SK-N-SH (cell line): ENCODE results near the gene SLC2A4. TPM values are rescaled to one million over a fixed set of nuclear protein-coding genes. Genes with fewer than 3 reads are reported as not detected.

Experiments used
- CTCF ChIA-PET: fragments of 300-600, 350-600 bp; formaldehyde crosslinking; extraction: SDS; loops from one replicate; lab custom pipeline; 2021; lab: Yijun Ruan, JAX
- POLR2A ChIA-PET: fragments of 350-600 bp; sonication (Branson Sonifier 250); formaldehyde crosslinking; extraction: SDS; loops from one replicate; lab custom pipeline; 2020; ENCODE audit warnings: antibody characterized with exemption, inconsistent platforms; lab: Yijun Ruan, JAX
- DNase-seq: peaks from one replicate; pipeline ENCODE4 v3.0.0; 2012
- H2AFZ ChIP-seq: fragments of 200-600 bp; sonication (generic); 2 replicates; pipeline ENCODE4 v1.8.1; 2016; ENCODE audit warnings: antibody characterized with exemption, mild to moderate bottlenecking, low read depth
- H3F3A ChIP-seq: fragments of 200-600 bp; sonication (generic); replicated peaks from 2 replicates; pipeline ENCODE3; 2016; ENCODE audit warnings: antibody characterized with exemption, mild to moderate bottlenecking; ENCODE audit not compliant: insufficient read depth
- H3K27ac ChIP-seq, 2 experiments: fragments of 200-500 bp in 1 of 2; fragments of 200-600 bp in 1 of 2; sonication (Bioruptor generic) in 1 of 2; sonication (generic), shearing (Covaris generic) in 1 of 2; 2 replicates each; pipeline versions ENCODE4 v1.5.1 to v1.6.1; 2014 to 2016; ENCODE audit warnings: low read depth in 2 of 2, inconsistent platforms in 1 of 2, low read length in 1 of 2, mild to moderate bottlenecking in 1 of 2, mixed read lengths in 1 of 2
- H3K27me3 ChIP-seq: fragments of 200-600 bp; sonication (generic), shearing (Covaris generic); 2 replicates; pipeline ENCODE4 v1.6.1; 2016; ENCODE audit warnings: mixed run types; ENCODE audit not compliant: insufficient read depth
- H3K36me3 ChIP-seq, 2 experiments: fragments of 200-500 bp in 1 of 2; fragments of 200-600 bp in 1 of 2; sonication (Bioruptor generic) in 1 of 2; sonication (generic) in 1 of 2; replicated peaks in 1 of 2; 2 replicates each; pipeline versions ENCODE3 to v1.5.1; 2014 to 2016; ENCODE audit warnings: low read length in 1 of 2, mild to moderate bottlenecking in 1 of 2; ENCODE audit not compliant: insufficient read depth in 2 of 2, control insufficient read depth in 1 of 2
- H3K4me1 ChIP-seq, 2 experiments: fragments of 200-500 bp in 1 of 2; fragments of 200-600 bp in 1 of 2; sonication (Bioruptor generic) in 1 of 2; sonication (generic), shearing (Covaris generic) in 1 of 2; 2 replicates each; pipeline versions ENCODE4 v1.5.1 to v1.6.1; 2014 to 2016; ENCODE audit warnings: low read depth in 1 of 2, low read length in 1 of 2, mixed run types in 1 of 2; ENCODE audit not compliant: insufficient read depth in 2 of 2, control insufficient read depth in 1 of 2
- H3K4me2 ChIP-seq: fragments of 200-600 bp; sonication (generic), shearing (Covaris generic); 2 replicates; pipeline ENCODE4 v1.6.1; 2017; ENCODE audit warnings: mixed run types
- H3K4me3 ChIP-seq, 2 experiments: fragments of 200-500 bp in 1 of 2; fragments of 200-600 bp in 1 of 2; sonication (Bioruptor generic) in 1 of 2; sonication (generic), shearing (Covaris generic) in 1 of 2; 2 replicates each; pipeline versions ENCODE4 v1.5.1 to v1.8.1; 2014 to 2016; ENCODE audit warnings: low read depth in 2 of 2, inconsistent platforms in 1 of 2, low read length in 1 of 2, mild to moderate bottlenecking in 1 of 2, mixed read lengths in 1 of 2, moderate library complexity in 1 of 2
- H3K79me2 ChIP-seq: fragments of 200-600 bp; sonication (generic); 2 replicates; pipeline ENCODE4 v1.8.1; 2017; ENCODE audit warnings: mild to moderate bottlenecking; ENCODE audit not compliant: insufficient read depth
- H3K9ac ChIP-seq: fragments of 200-600 bp; sonication (generic); 2 replicates; pipeline ENCODE4 v1.6.1; 2017; ENCODE audit warnings: mixed run types
- H3K9me2 ChIP-seq: fragments of 200-600 bp; sonication (generic); 2 replicates; pipeline ENCODE4 v1.6.1; 2017; ENCODE audit warnings: mixed run types
- H3K9me3 ChIP-seq: fragments of 200-600 bp; sonication (generic); 2 replicates; pipeline ENCODE4 v1.6.1; 2017; ENCODE audit warnings: mixed run types, mild to moderate bottlenecking, moderate library complexity
- H4K20me1 ChIP-seq: fragments of 200-600 bp; sonication (generic); 2 replicates; pipeline ENCODE4 v1.6.1; 2017; ENCODE audit warnings: mild to moderate bottlenecking, mixed run types; ENCODE audit not compliant: insufficient read depth
- CTCF ChIP-seq: fragments of 200-600 bp; sonication (generic); IDR thresholded peaks from 2 replicates; pipeline ENCODE4 v1.6.1; 2017; ENCODE audit warnings: antibody characterized with exemption, mild to moderate bottlenecking, moderate library complexity
- ELF1 ChIP-seq: IDR thresholded peaks from 2 replicates; pipeline ENCODE4 v1.4.0; 2012
- EP300 ChIP-seq, 2 experiments: IDR thresholded peaks; 2 replicates each; pipeline versions ENCODE4 v1.4.0 to v1.6.1; 2012; ENCODE audit warnings: borderline replicate concordance in 1 of 2, low read depth in 1 of 2, low read length in 1 of 2
- EZH2phosphoT487 ChIP-seq: fragments of 200-600 bp; sonication (generic); IDR thresholded peaks from 2 replicates; pipeline ENCODE4 v1.6.1; 2017; ENCODE audit warnings: low read depth, mixed run types, mild to moderate bottlenecking, antibody characterized with exemption, moderate library complexity, borderline replicate concordance
- FOSL2 ChIP-seq: IDR thresholded peaks from 2 replicates; pipeline ENCODE4 v1.4.0; 2012; ENCODE audit warnings: low read depth, mild to moderate bottlenecking, moderate library complexity, borderline replicate concordance
- MAX ChIP-seq: IDR thresholded peaks from 2 replicates; pipeline ENCODE4 v1.4.0; 2012; ENCODE audit warnings: low read depth
- MEF2A ChIP-seq: IDR thresholded peaks from 2 replicates; pipeline ENCODE4 v1.4.0; 2012; ENCODE audit warnings: low read depth, borderline replicate concordance
- MXI1 ChIP-seq: IDR thresholded peaks from 2 replicates; pipeline ENCODE4 v1.6.1; 2012; ENCODE audit warnings: mild to moderate bottlenecking, low read depth, low read length, improper control_type of control experiment
- NFIC ChIP-seq: IDR thresholded peaks from 2 replicates; pipeline ENCODE4 v1.4.0; 2012; ENCODE audit warnings: borderline replicate concordance
- POLR2AphosphoS5 ChIP-seq: IDR thresholded peaks from 2 replicates; pipeline ENCODE4 v1.6.1; 2012; ENCODE audit warnings: low read depth, low read length
- RAD21 ChIP-seq: IDR thresholded peaks from 2 replicates; pipeline ENCODE4 v1.6.1; 2012; ENCODE audit warnings: mild to moderate bottlenecking, low read length
- RCOR1 ChIP-seq: fragments of 150-350 bp; IDR thresholded peaks from 2 replicates; pipeline ENCODE4 v1.6.1; 2017; ENCODE audit warnings: antibody characterized with exemption, low read length
- SIN3A ChIP-seq: IDR thresholded peaks from 2 replicates; pipeline ENCODE4 v1.6.1; 2012; ENCODE audit warnings: low read depth, mild to moderate bottlenecking, low read length, moderate library complexity, borderline replicate concordance
- SMC3 ChIP-seq: IDR thresholded peaks from 2 replicates; pipeline ENCODE4 v1.6.1; 2012; ENCODE audit warnings: low read depth, low read length, improper control_type of control experiment
- TEAD4 ChIP-seq: IDR thresholded peaks from 2 replicates; pipeline ENCODE4 v1.4.0; 2012; ENCODE audit warnings: mild to moderate bottlenecking, borderline replicate concordance; ENCODE audit not compliant: insufficient read depth
- YY1 ChIP-seq: IDR thresholded peaks from 2 replicates; pipeline ENCODE4 v1.4.0; 2012; ENCODE audit warnings: low read depth, mild to moderate bottlenecking
- WGBS: methylation state at CpG from one replicate; pipeline ENCODE4 v1.1.6; 2017; ENCODE audit warnings: low lambda C conversion rate; 5-methylcytosine and 5-hydroxymethylcytosine counted together
- polyA plus RNA-seq, 3 experiments: library from polyadenylated mRNA; depleted of rRNA; stranded (reverse); fragments of >200 nt; gene quantifications; 2 replicates each; pipeline ENCODE4 v1.2.3, GENCODE V29; 2012
- TF ChIP-seq, protein P1 (sequence below): fragments of 150-350 bp; IDR thresholded peaks from 2 replicates; pipeline ENCODE4 v1.6.1; 2017; ENCODE audit warnings: antibody characterized with exemption, low read length, low read depth, borderline replicate concordance
- TF ChIP-seq, protein P2 (sequence below): IDR thresholded peaks from 2 replicates; pipeline ENCODE4 v1.6.1; 2012; ENCODE audit warnings: mild to moderate bottlenecking, low read depth, low read length, moderate library complexity

SLC2A4 gene
- polyA plus RNA-seq, 1 of the 3 experiments (the other 2 are of a cell fraction): 0.44 TPM

DNA sequence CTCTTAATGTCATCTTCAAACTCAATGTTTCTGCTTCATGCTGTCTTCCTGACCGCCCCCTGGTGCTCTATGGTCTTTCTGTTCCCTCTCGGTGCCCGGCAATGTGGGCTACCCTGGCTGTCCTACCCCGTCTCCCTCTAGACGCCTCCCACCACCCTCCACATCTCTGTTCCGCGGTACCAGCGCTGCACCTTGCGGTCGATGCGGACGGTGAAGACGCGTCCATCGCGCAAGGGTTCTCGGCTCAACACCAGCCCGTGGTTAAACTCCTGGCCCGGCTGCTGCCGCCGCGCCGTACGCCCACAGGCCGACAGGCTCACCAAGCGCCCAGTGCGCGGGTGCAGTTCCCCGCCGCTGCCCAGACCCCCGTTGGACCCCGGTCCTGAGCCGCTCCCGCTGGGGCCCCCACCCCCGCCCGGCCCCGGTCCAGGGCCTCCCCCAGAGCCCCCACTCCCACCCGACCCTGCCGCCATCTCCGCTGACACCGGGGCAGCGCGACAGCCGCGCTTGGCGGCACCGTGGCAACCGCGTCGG lies 47.4 kb downstream of the SLC2A4 start, which contains the start of gene NEURL4:
Gene NEURL4, minus strand, starts transcription at position 496 of the 534 bp plus-strand sequence. Its CDS starts 23 bp downstream, at position 473.
- Histone ChIP-seq H3K79me2 (peaks cover 17% of the 10 kb centered on the region; the same call in 1 of the 2 replicates), H3K27ac (peak within 1 kb of the TSS; percentile 79 to 92), H3K36me3 (peaks cover 2 to 25% of the 10 kb centered on the region in 2 experiments), H2AFZ (peak within 1 kb of the TSS; percentile 75), H3K9me2 (no peaks in the 10 kb centered on the region), H3K27me3 (no peaks in the 10 kb centered on the region), H3K4me3 (peak within 1 kb of the TSS; percentile 69 to 93), H3F3A (no peaks in the 10 kb centered on the region), H4K20me1 (no peaks in the 10 kb centered on the region), H3K9me3 (no peaks in the 10 kb centered on the region), H3K4me1 (peaks cover 3 to 13% of the 10 kb centered on the region in 2 experiments; a peak in 2 of 4 replicates), H3K9ac (peak within 1 kb of the TSS; percentile 65), H3K4me2 (peak within 1 kb of the TSS; percentile 86)
- CTCF ChIA-PET: interaction anchor here (0.8 to 2.3 kb wide), 8 partner anchors 16 to 283 kb away, joined by 3 to 7 read pairs (median 4); partner anchors contain the start of gene TMEM95
- TF ChIP-seq CTCF (peak; percentile 20), YY1 (peak; percentile 77), SMC3 (no peak), FOSL2 (no peak)
- no peak for DNase-seq
- WGBS: 1% methylated on average over 28 of the region's 50 CpGs
- POLR2A ChIA-PET: interaction anchor here (0.6 to 2.3 kb wide), 10 partner anchors 8 to 112 kb away, joined by 3 to 11 read pairs (median 5); partner anchors contain the start of genes ACADVL, DLG4, DVL2 and GPS2

DNA sequence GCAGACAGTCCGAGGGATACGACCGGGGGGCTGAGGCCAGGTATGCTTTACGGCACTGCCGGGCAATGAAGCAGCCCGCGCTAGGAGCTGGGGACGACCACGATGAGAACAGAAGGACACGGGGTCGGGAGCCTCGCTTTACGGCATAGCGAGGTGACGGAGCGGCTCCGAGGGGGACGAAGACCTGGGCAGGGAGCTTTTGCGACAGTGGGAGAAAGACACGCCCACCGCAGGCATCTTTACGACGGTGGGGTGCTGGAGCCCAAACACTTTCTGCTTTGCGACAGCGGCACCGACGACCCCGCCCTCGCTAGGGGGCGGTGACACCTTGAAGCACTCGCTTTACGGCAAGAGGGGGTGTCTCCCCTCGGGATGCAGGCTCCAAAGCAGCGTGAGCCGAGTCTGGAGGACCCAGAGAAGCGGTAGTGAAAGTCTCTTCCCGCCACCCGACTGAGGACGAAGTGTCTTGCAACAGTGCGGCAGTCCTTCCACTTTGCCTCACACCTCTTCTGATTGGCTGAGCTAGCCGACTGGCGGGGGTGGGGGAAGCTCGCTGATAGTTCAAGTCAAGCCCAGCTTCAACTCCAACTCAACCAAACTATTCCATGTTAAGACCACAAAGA lies 48.0 kb downstream of the SLC2A4 start:
- H3K4me1 ChIP-seq: peaks cover 3 to 13% of the 10 kb centered on the region in 2 experiments; a peak in 2 of 4 replicates
- peak; percentile 97 for DNase-seq
- POLR2A ChIA-PET: interaction anchor here (0.6 to 2.3 kb wide), 15 partner anchors 9 to 358 kb away, joined by 3 to 11 read pairs (median 4); partner anchors contain the start of genes ACADVL, DLG4, DVL2 and GPS2
- H3K79me2 ChIP-seq: peaks cover 17% of the 10 kb centered on the region; the same call in 1 of the 2 replicates
- peak overlapping the region; percentile 86 for H3K4me2 ChIP-seq
- no peaks in the 10 kb centered on the region for H3F3A ChIP-seq
- H3K9ac ChIP-seq: peak overlapping the region; percentile 65
- CTCF ChIA-PET: interaction anchor here (0.8 to 2.3 kb wide), 11 partner anchors 11 to 284 kb away, joined by 3 to 8 read pairs (median 4); partner anchors contain the start of genes KCTD11 and TMEM95
- peaks cover 0 to 20% of the 10 kb centered on the region in 2 experiments for H3K36me3 ChIP-seq
- no peaks in the 10 kb centered on the region for H3K9me3 ChIP-seq
- H3K27me3 ChIP-seq: no peaks in the 10 kb centered on the region; the same call in 1 of the 2 replicates
- H2AFZ ChIP-seq: peak overlapping the region; percentile 75
- WGBS: 0% methylated on average over 8 of the region's 43 CpGs
- no peaks in the 10 kb centered on the region for H3K9me2 ChIP-seq
- H3K27ac ChIP-seq: peak overlapping the region; percentile 79 to 92
- H4K20me1 ChIP-seq: no peaks in the 10 kb centered on the region
- H3K4me3 ChIP-seq: peak overlapping the region; percentile 69 to 93
- TF ChIP-seq EP300 (IDR thresholded peaks at IDR 0.05; ENCODE audit: borderline replicate concordance in 1 of 2, low read depth in 1 of 2, low read length in 1 of 2) (no peak), NFIC (no peak), TEAD4 (no peak), MXI1 (peak; percentile 87), MAX (peak; percentile 49; the same call in 1 of the 2 replicates), ELF1 (no peak), FOSL2 (no peak), POLR2AphosphoS5 (peak; percentile 85), RCOR1 (peak; percentile 26; the same call in 1 of the 2 replicates), MEF2A (no peak), RAD21 (no peak), EZH2phosphoT487 (no peak), SIN3A (peak; percentile 35; the same call in 1 of the 2 replicates)
- TF ChIP-seq, protein P1, sequence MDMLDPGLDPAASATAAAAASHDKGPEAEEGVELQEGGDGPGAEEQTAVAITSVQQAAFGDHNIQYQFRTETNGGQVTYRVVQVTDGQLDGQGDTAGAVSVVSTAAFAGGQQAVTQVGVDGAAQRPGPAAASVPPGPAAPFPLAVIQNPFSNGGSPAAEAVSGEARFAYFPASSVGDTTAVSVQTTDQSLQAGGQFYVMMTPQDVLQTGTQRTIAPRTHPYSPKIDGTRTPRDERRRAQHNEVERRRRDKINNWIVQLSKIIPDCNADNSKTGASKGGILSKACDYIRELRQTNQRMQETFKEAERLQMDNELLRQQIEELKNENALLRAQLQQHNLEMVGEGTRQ: no peak
- TF ChIP-seq, protein P2, sequence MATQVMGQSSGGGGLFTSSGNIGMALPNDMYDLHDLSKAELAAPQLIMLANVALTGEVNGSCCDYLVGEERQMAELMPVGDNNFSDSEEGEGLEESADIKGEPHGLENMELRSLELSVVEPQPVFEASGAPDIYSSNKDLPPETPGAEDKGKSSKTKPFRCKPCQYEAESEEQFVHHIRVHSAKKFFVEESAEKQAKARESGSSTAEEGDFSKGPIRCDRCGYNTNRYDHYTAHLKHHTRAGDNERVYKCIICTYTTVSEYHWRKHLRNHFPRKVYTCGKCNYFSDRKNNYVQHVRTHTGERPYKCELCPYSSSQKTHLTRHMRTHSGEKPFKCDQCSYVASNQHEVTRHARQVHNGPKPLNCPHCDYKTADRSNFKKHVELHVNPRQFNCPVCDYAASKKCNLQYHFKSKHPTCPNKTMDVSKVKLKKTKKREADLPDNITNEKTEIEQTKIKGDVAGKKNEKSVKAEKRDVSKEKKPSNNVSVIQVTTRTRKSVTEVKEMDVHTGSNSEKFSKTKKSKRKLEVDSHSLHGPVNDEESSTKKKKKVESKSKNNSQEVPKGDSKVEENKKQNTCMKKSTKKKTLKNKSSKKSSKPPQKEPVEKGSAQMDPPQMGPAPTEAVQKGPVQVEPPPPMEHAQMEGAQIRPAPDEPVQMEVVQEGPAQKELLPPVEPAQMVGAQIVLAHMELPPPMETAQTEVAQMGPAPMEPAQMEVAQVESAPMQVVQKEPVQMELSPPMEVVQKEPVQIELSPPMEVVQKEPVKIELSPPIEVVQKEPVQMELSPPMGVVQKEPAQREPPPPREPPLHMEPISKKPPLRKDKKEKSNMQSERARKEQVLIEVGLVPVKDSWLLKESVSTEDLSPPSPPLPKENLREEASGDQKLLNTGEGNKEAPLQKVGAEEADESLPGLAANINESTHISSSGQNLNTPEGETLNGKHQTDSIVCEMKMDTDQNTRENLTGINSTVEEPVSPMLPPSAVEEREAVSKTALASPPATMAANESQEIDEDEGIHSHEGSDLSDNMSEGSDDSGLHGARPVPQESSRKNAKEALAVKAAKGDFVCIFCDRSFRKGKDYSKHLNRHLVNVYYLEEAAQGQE: no peak
